Keratinocyte (primary cell): ENCODE measurements around the gene ACACA.

ENCODE experiments used
- EZH2 ChIP-seq: IDR thresholded peaks from one replicate; pipeline ENCODE4 v1.6.1; 2012; ENCODE audit warnings: inconsistent platforms, mild to moderate bottlenecking, low read length, moderate library complexity
- TF ChIP-seq, protein P1 (sequence below), 3 experiments: IDR thresholded peaks in 1 of 3; conservative IDR thresholded peaks in 1 of 3; optimal IDR thresholded peaks in 1 of 3; 2 replicates in 2 of 3; 3 replicates in 1 of 3; pipeline versions ENCODE3 to v1.5.1; 2011; ENCODE audit warnings: low read length in 3 of 3, mild to moderate bottlenecking in 3 of 3, moderate library complexity in 2 of 3, control low read depth in 1 of 3, inconsistent platforms in 1 of 3; ENCODE audit not compliant: insufficient read depth in 2 of 3; ENCODE audit errors: extremely low read depth in 1 of 3

GRCh38 chr17:37118366-37119137, 288.1 kb downstream of the ACACA start:
- TF ChIP-seq EZH2, result no peak
- TF ChIP-seq, protein P1, sequence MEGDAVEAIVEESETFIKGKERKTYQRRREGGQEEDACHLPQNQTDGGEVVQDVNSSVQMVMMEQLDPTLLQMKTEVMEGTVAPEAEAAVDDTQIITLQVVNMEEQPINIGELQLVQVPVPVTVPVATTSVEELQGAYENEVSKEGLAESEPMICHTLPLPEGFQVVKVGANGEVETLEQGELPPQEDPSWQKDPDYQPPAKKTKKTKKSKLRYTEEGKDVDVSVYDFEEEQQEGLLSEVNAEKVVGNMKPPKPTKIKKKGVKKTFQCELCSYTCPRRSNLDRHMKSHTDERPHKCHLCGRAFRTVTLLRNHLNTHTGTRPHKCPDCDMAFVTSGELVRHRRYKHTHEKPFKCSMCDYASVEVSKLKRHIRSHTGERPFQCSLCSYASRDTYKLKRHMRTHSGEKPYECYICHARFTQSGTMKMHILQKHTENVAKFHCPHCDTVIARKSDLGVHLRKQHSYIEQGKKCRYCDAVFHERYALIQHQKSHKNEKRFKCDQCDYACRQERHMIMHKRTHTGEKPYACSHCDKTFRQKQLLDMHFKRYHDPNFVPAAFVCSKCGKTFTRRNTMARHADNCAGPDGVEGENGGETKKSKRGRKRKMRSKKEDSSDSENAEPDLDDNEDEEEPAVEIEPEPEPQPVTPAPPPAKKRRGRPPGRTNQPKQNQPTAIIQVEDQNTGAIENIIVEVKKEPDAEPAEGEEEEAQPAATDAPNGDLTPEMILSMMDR (optimal IDR thresholded peaks at IDR 0.05 in 1 of 3, IDR thresholded peaks at IDR 0.05 in 1 of 3, conservative IDR thresholded peaks at IDR 0.05 in 1 of 3; ENCODE audit: extremely low read depth in 1 of 3, insufficient read depth in 2 of 3, low read length in 3 of 3), result no peak
